ENCODE data around the gene SYT12.

GRCh38 chr11:67058506-67058905 is 35.6 kb downstream of the SYT12 start:
- TF ChIP-seq, protein P1, sequence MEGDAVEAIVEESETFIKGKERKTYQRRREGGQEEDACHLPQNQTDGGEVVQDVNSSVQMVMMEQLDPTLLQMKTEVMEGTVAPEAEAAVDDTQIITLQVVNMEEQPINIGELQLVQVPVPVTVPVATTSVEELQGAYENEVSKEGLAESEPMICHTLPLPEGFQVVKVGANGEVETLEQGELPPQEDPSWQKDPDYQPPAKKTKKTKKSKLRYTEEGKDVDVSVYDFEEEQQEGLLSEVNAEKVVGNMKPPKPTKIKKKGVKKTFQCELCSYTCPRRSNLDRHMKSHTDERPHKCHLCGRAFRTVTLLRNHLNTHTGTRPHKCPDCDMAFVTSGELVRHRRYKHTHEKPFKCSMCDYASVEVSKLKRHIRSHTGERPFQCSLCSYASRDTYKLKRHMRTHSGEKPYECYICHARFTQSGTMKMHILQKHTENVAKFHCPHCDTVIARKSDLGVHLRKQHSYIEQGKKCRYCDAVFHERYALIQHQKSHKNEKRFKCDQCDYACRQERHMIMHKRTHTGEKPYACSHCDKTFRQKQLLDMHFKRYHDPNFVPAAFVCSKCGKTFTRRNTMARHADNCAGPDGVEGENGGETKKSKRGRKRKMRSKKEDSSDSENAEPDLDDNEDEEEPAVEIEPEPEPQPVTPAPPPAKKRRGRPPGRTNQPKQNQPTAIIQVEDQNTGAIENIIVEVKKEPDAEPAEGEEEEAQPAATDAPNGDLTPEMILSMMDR (conservative IDR thresholded peaks at IDR 0.05; ENCODE audit: low read depth, low read length) = no peak
- TF ChIP-seq EZH2 (IDR thresholded peaks at IDR 0.05; ENCODE audit: low read length, unreplicated experiment) (no peak), EZH2phosphoT487 (IDR thresholded peaks at IDR 0.05; ENCODE audit: borderline replicate concordance, low read length) (no peak)

Data from PC-3 (cell line).